Measurements from ENCODE around the gene PRADC1. TPM values are rescaled to one million over a fixed set of nuclear protein-coding genes. Genes with fewer than 3 reads are reported as not detected.

The PRADC1 gene
- total and polyA plus RNA-seq, 2 experiments from 2014 or later: 6.5 to 8.3 TPM

DNA sequence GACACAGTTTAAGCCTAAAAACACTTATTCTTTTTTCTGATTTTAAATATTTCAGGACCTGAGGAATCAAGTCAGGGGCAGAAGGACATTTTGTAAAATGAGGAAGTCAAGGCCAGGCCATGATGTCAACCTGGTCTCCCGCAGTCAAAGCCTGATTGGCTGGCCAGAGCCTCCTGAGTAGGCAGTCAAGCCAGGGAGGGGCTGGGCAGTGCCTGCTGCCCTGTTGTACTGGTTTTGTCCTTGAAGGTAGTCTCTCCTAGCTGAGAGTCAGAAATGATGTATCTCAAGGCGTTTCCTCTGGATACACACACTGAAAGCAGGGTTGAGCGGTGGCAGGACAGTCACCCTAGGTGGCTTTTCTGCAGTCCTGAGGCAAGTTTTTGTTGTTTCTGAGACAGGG is 20.9 kb upstream of the PRADC1 start:
- H3K36me3 Mint-ChIP-seq (ENCODE audit: low read depth): peaks cover 51% of the 10 kb centered on the region
- peak; percentile 5; the same call in 1 of the 3 replicates for ATAC-seq

More for the DNA sequence above, 20.9 kb upstream of the PRADC1 start:
- no peaks in the 10 kb centered on the region for H3K9me3 Mint-ChIP-seq
- Histone ChIP-seq H3K4me3 (no peak overlapping the region), H3K4me1 (ENCODE audit: insufficient read depth) (peaks cover 5% of the 10 kb centered on the region; the same call in 1 of the 2 replicates), H3F3A (replicated peaks; ENCODE audit: low read depth) (peaks cover 11% of the 10 kb centered on the region; the same call in 1 of the 2 replicates), H3K27me3 (ENCODE audit: insufficient read depth) (no peaks in the 10 kb centered on the region), H3K4me2 (no peak overlapping the region), H2AFZ (no peak overlapping the region), H3K27ac (ENCODE audit: low read depth) (no peak overlapping the region), H4K20me1 (replicated peaks; ENCODE audit: insufficient read depth) (peaks cover 34% of the 10 kb centered on the region), H3K9me2 (ENCODE audit: insufficient read depth) (no peaks in the 10 kb centered on the region), H3K79me2 (replicated peaks; ENCODE audit: insufficient read depth) (no peaks in the 10 kb centered on the region), H3K36me3 (ENCODE audit: insufficient read depth) (peaks cover 13% of the 10 kb centered on the region)
- H3K27me3 Mint-ChIP-seq (ENCODE audit: insufficient read depth, low read depth, poor library complexity): peaks cover 8% of the 10 kb centered on the region
- no peak overlapping the region for H3K27ac Mint-ChIP-seq
- TF ChIP-seq CTCF (conservative IDR thresholded peaks at IDR 0.05; ENCODE audit: low read depth in 2 of 2) (no peak), ETS1 (IDR thresholded peaks at IDR 0.05) (no peak), ZNF114 (CRISPR knock-in tag; IDR thresholded peaks at IDR 0.05) (no peak), STAT1 (IDR thresholded peaks at IDR 0.05; ENCODE audit: unreplicated experiment) (no peak), POLR2AphosphoS5 (IDR thresholded peaks at IDR 0.05; ENCODE audit: low read depth) (no peak), ZNF331 (CRISPR knock-in tag; IDR thresholded peaks at IDR 0.05; ENCODE audit: low read depth) (no peak), CREB1 (CRISPR knock-in tag; IDR thresholded peaks at IDR 0.05; ENCODE audit: low read depth) (no peak), JUNB (IDR thresholded peaks at IDR 0.05; ENCODE audit: unreplicated experiment) (no peak), EZH2phosphoT487 (IDR thresholded peaks at IDR 0.05; ENCODE audit: unreplicated experiment) (no peak), NANOG (IDR thresholded peaks at IDR 0.05; ENCODE audit: borderline replicate concordance) (no peak), ZNF462 (CRISPR knock-in tag; IDR thresholded peaks at IDR 0.05) (no peak), EZH2 (IDR thresholded peaks at IDR 0.05; ENCODE audit: low read depth, unreplicated experiment) (no peak)
- TF ChIP-seq, protein P1, sequence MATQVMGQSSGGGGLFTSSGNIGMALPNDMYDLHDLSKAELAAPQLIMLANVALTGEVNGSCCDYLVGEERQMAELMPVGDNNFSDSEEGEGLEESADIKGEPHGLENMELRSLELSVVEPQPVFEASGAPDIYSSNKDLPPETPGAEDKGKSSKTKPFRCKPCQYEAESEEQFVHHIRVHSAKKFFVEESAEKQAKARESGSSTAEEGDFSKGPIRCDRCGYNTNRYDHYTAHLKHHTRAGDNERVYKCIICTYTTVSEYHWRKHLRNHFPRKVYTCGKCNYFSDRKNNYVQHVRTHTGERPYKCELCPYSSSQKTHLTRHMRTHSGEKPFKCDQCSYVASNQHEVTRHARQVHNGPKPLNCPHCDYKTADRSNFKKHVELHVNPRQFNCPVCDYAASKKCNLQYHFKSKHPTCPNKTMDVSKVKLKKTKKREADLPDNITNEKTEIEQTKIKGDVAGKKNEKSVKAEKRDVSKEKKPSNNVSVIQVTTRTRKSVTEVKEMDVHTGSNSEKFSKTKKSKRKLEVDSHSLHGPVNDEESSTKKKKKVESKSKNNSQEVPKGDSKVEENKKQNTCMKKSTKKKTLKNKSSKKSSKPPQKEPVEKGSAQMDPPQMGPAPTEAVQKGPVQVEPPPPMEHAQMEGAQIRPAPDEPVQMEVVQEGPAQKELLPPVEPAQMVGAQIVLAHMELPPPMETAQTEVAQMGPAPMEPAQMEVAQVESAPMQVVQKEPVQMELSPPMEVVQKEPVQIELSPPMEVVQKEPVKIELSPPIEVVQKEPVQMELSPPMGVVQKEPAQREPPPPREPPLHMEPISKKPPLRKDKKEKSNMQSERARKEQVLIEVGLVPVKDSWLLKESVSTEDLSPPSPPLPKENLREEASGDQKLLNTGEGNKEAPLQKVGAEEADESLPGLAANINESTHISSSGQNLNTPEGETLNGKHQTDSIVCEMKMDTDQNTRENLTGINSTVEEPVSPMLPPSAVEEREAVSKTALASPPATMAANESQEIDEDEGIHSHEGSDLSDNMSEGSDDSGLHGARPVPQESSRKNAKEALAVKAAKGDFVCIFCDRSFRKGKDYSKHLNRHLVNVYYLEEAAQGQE (IDR thresholded peaks at IDR 0.05; ENCODE audit: unreplicated experiment): no peak
- no peak for DNase-seq (ENCODE audit: low spot score)
- H3K4me1 Mint-ChIP-seq: peaks cover 18% of the 10 kb centered on the region; the same call in 2 of the 3 replicates
- no peak overlapping the region for H3K4me3 Mint-ChIP-seq

All from GM23338 (cell line).